Measurements from ENCODE around the gene TGFBI.
A peak's percentile ranks its signal among the peaks of the same experiment; 100 is the strongest.

TGFBI gene

DNA sequence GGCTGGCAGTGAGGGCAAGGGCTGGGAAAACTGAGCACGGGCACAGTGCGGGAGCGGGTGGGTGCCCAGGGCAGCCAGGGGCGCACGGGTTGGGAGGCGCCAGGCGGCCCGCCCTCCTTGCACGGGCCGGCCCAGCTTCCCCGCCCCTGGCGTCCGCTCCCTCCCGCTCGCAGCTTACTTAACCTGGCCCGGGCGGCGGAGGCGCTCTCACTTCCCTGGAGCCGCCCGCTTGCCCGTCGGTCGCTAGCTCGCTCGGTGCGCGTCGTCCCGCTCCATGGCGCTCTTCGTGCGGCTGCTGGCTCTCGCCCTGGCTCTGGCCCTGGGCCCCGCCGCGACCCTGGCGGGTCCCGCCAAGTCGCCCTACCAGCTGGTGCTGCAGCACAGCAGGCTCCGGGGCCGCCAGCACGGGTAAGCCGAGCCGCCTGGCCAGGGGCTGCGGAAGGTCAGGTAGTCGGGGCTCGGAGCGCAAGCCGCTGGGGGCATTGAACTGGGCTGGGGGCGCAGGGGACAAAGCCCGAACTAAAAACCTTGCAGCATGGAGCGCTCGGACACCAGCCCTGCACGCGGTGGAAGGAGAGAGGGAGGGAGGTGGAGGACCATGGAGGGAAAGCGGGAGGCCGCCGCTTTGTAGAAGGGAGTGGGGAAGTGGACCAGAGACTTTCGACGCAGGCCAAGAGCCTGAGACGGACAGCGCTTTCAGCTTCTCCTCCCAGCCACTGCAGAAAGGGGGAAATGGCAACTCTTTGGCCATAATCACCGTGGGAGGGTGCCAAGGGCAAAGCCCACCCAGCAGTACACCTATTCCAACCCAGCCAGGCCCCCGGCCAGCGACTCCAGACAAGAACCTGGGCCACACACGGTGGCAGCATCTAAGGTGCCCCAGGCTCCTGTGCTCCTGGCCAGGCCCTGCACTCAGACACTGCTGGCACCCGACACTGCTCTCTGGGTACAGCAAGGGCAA is at the start of gene TGFBI:
TSS of gene TGFBI (plus strand) at position 207 of the 961 bp plus-strand sequence. CDS start at position 275, 68 bp downstream.
- peak; percentile 36 for DNase-seq (ENCODE audit: low spot score)

DNA sequence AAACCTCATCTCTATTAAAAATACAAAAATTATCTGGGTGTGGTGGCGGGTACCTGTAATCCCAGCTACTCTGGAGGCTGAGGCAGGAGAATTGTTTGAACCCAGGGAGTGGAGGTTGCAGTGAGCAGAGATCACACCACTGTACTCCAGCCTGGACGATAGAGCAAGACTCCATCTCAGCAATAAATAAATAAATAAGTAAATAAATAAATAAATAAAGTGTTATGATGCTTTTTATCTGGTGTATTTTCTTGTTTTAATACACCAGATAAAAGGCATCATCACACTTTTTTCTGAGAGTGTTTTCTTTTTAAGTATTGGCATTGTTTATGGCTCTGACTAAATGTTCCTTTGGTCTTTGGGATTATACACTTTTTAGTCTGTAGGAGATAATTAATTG is 49.8 kb upstream of the TGFBI start:
- DNase-seq (ENCODE audit: low spot score), result no peak

DNA sequence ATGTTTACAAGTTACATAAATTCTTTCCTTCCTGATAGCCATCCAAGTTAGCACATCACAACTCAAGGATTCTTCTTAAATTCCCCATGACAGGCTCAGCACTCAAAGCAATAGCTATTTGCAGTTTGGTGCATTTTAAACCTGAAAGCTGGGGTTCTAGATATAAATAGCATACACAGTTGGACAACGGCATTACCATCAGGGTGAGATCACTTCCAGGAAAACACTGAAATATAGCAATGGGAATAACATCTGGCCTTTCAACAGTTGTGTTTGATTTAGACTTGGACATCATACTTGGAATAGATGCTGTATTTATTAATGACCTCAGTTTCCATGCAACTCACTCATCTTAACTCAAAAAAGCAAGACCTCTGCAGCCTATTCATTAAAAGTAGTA is 49.3 kb upstream of the TGFBI start:
- no peak for DNase-seq (ENCODE audit: low spot score)

DNA sequence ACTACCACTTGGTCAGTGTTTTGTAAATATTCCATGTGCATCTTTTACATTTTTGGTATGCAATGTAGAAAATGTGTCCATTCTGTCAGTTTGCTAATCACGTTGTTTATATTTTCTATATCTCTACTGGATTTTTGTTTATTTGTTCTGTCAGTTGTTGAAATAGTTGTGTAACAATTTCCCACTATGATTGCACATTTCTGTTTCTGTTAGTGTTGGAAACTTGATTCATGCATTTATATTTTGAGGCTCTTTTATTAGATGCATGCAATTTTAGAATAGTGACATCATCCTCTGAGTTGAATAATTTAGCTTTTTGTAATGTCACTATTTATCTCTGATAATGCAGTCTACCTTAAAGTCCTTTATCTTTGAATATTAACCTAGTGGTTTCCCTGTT is 48.2 kb upstream of the TGFBI start:
- DNase-seq (ENCODE audit: low spot score), result no peak

DNA sequence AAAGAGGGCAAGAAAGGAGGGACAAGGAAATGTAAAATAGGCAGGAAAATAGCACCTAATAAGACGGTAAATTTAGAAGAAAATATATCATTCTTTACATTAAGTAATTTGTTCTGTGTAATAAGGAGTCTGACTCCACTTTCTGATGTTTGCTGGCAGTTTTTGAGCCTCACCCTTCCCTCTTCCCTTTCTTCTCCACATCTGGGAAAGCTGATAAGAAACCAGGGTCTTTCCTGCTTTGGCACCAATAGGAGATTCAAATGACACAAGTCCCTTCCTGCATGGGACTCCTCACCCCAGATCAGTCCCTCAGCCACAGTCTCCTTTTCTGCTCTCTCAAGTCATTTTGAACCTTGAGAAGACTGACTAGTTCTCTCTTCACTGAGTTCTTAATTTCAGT is 42.8 kb upstream of the TGFBI start:
- DNase-seq (ENCODE audit: low spot score), result no peak

DNA sequence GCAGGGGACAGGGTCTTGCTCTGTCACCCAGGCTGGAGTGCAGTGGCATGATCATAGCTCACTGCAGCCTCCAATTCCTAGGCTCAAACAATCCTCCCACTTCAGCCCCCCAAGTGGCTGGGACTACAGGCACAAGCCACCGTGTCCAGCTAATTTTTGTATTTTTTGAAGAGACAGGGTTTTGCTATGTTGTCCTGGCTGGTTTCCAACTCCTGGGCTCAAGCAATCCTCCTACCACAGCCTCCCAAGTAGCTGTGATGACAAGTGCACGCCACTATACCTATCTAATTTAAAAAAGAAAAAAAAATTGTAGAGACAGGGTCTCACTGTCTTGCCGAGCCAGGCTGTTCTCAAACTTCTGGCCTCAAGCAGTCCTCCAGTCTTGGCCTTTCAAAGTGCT is 42.4 kb upstream of the TGFBI start:
- no peak for DNase-seq (ENCODE audit: low spot score)

DNA sequence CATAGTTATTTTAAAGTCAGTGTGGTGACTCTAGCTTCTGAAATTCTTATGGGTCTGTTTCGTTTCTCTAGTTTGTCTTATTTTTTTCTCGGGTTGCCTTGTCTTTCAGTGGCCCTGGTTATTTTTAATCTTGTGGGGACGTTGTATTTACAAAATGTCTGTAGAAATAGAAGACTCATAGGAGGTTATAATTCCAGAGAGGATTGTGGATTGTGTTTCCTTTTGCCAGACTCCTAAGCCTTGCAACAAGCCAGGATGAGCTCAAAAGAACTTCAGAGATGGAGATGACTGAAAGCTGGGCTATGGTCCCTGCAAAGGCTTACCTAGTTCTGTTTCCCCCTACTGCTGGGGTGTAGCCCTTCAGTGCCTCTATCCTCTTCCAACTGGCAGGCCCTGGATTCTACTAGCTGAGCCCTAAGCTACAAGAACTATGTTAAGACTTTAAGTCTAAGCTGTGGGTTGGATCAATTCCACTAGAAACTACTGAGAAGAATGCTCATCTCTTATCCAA is 41.8 kb upstream of the TGFBI start:
- DNase-seq (ENCODE audit: low spot score), result no peak

DNA sequence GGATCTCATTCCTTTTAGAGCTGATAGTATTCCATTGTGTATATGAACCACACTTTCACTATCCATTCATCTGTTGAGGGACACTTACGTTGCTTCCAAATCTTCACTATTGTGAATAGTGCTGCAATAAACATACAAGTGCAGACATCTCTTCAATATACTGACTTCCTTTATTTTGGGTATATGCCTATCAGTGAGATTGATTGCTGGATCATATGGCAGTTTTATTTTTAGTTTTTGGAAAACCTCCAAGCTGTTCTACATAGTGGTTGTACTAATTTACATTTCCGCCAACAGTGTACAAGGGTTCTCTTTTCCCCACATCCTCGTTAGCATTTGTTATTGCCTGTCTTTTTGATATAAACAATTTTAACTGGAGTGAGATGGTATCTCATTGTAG is 40.2 kb upstream of the TGFBI start:
- no peak for DNase-seq (ENCODE audit: low spot score)

DNA sequence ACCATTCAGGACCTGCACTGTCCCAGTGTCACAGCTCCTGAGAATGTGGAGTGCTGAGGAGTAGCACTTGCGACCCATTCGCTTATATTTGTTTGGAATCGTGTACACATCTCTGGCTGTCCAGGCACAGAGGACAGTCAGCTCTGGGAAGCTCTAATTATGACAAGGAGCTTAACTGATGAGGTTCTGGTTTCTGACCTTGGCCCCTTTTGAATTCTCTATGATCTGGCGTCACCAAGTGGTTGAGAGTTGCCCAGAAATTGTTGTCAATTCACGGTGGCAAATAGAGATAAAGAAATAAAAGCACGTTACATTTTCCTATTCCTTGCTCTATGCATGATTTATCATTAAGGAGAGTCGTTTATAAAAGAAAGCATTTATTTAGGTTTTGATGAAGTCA is 39.1 kb upstream of the TGFBI start:
- DNase-seq (ENCODE audit: low spot score), result no peak

DNA sequence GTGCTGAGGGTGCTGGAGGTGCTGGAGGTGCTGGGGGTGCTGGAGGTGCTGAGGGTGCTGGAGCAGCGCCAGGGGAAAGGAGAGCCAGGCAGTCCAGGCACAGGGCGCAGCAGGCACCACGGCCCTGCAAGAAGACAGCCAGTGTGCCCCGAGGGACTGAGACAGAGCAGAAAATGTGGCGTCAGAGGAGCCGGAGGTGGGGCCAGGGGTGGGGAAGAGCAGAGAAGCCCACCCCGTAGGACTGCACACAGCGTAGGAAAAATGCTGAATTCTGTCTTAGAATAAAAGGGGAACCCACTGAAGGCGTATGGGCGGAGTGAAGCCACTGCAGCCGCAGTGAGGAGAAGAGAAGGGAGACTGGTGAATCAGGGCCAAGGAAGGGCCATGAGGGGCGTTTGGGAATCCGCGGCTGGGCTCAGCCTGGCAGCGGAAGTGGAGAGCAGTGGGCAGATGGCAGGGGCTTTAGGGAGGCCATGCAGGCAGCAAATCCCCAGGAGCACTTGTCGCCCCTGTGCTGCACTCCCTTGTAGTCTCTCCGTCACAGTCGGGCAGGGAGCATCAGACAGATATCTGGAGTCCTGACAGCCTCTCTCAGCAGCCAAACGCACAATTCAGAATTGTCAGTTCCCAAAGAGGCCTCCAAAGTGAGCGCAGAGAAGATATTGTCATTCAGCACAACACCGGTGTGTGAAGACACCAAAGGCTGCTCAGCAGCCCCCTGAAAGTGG is 38.1 kb upstream of the TGFBI start:
- DNase-seq (ENCODE audit: low spot score), result no peak

DNA sequence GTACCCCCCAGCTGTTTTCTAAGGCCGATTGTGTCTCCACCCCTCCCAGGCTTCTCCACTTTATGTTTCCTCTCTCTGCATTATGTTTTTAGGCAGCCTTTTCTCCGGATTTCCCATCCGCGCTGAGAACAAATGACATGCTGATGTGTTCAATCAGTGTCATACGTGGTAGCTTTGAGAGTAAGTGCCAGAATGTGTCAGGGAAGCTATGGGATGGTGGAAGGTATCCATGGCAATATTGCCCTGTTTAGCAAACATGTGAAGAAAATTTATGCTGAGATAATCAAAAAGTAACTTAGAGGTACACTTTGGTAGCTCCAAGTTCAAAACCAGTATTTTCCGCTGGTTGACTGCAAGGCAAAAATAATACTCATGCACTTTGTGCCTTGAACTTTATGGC is 37.4 kb upstream of the TGFBI start:
- no peak for DNase-seq (ENCODE audit: low spot score)

DNA sequence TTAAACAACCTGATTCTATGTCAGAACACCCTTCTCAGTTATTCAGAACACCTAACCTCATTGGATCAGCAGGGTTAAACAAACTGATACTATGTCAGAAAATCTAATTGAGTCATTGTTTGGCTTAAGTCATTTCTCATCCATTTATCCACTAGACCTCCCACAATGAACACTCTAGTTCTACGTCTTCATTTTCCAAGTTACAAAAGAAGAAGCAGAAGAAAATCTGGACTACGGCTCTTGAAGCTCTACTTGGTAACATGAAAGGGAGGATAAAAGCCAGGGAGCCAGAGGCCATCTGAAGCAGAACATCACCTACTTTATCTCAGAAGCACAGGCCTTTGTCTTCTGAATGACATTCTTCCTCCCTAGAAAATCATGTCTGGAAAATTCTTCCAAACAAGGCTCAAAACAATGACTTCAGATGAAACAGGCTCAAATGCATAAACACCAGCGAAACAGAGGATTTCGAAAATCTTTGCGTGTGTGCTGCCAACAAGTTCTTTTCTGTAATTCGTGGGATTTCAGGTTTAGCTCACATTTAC is 35.4 kb upstream of the TGFBI start:
- no peak for DNase-seq (ENCODE audit: low spot score)

DNA sequence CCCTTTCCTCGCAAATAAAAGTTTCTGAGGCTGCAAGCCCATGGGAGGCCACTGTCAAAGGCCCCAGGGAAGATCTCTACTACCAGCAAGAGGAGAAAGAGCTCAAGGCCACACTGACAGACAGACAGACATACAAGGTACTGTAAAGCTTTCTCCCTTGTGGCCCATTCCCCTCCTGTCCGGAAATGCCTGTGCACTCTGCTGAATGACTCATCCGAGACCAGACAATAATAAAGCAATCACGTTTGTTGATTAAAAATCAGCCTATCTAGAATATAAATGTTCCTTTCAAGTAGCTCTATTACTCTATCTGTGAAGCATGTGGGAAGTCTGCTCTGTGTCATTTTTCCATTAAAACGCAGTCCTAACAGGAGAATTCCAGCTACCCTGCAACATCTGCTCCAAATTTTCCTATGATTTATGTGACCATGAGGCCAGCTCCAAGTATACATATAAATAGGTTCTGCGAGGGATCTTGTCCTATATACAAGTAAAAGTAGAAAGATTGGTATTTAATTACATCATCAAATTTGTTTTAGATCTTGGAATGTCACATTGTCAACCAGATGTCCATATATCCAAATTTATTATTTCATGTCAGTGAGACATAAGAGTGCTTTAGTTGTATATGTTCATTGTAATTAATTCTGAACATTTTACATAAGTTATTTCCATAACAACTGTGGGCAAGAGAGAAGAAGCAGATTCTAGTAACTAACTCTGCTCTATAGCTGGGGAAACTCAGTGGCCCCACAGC is 34.7 kb upstream of the TGFBI start:
- DNase-seq (ENCODE audit: low spot score), result no peak

DNA sequence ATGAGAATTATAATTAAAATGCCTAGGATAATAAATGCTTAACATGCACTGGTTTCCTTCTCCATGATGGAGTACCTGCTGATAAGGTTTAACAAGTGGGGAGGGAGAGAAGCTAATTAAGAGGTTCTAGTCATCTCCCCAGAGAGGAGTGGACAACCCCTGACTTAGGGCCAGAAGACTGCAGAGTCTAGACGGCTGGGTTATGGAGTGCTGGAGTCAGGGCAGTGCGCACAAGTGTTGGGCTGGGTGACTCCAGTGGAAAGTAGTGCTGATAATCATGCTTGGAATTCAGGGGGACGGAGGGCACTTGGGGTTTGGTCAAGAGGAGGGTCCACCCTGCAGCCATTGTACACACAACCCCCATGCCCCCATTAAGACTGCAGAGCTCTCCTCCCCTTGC is 32.8 kb upstream of the TGFBI start:
- no peak for DNase-seq (ENCODE audit: low spot score)

DNA sequence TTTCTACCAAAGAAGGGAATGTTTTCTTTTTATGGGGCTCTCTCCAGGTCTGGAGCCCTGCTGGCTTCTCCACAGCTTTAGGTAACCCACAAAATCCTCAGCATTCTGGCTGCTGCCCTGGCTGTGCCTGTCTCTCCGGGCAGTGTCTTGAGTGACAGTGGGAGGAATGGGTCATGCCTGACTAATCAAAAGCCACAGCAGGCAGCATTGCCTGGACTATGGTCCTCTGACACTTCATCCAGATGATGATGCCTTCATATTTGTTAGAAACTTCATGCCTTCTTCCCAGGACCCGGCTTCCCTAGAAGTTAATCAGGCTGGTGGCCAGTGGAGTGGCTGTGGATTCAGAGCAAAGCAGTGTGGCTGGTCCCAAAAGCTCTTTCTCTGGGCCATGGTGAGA is 32.2 kb upstream of the TGFBI start:
- DNase-seq (ENCODE audit: low spot score), result no peak

DNA sequence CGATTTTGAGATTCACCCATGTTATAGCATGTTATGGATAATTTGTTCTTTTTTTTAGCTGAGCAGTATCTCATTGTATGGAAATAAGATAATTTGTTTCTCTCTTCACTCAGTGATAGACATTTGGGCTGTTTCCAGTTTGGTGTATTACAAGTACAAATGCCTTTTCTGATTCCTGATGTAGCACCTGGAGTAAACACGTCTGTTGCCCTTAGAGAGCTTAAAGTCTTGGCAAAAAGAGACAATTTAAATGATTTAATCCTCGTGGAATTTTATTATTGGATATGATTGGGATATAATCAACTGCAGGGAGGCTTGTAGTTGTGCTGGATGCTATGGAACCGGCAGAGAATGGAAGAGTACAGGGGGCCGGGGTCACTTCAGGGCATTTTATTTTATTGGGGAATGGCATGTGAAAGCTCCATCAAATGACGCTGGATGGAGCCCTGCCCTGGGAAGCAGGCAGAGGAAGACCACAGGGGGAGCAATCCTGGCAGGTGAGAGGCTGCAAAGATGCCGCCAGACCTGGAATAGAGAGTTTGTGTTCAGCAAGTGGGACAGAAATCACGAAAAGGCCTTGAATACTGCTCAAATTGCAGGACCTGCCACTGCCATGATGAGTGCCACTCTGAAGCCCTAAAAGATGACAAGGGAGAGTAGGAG is 31.0 kb upstream of the TGFBI start:
- DNase-seq (ENCODE audit: low spot score), result no peak

DNA sequence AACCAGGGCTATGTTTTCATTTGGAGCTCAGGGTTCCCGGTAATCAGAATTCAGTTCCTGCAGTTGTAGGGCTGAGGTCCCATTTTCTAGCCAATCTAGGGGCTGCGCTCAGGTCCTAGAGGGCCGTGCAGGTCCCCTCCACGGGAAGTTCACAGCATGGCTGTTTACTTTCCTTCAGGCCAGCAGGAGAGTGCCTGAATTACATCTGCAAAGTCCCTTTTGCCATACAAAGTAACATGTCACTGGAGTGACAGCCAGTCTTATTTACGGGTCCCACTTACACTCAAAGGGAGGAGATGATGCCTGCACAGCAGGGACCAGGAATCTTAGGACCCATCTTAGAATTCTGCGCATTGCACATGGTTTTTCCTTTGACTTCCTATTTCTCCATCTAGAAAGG is 29.9 kb upstream of the TGFBI start:
- DNase-seq (ENCODE audit: low spot score), result no peak

DNA sequence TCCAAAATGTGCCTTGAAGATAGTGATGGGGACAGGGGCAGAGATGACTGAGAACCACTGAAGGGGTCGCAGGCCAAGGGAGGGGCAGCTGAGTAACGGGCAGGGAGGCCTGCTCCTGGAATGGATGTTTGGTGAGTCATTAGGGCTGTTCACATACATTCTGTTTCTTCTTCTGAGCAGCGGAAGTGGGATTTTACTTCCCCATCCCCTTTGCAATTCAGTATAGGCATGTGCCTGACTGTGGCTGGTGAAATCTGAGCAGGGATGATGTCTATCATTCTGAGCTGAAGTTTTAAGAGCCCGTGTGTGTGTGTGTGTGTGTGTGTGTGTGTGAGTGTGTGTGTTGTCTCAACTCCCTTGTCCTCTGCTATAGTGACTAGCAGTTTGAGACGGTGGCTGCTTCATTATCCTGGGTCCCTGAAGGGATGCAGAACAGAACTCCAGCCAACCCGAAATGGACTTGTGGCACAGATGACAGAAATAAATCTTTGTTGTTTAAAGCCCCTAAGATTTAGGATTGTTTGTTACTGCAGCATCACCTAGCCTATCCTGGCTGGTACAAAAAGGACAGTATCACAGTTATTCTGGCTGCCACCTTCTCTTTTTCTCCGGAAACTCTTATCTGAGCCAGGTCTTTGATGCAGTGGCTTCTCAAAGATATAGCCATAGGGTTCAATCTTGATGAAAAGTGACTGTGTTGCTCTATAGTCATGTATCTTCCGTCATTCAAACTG is 29.2 kb upstream of the TGFBI start:
- DNase-seq (ENCODE audit: low spot score), result peak; percentile 47

DNA sequence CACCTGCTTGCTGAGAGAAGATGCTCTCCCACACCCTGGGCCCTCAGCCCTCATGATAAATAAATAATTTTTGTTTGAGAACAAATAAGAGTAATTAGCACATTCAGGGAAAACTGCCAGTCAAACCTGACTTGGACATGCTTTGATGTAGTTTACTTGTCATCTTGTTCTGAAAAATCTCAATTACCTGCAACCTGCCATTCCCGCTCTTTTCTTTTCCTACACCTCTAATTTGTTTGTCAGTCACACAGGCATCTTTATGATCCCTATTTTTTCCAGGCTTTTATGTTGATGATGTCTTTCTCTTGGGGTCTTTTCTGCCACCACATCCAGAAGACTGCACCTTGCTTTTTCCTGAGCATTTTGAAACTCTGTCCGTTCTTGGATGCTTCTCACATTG is 28.6 kb upstream of the TGFBI start:
- DNase-seq (ENCODE audit: low spot score), result no peak

DNA sequence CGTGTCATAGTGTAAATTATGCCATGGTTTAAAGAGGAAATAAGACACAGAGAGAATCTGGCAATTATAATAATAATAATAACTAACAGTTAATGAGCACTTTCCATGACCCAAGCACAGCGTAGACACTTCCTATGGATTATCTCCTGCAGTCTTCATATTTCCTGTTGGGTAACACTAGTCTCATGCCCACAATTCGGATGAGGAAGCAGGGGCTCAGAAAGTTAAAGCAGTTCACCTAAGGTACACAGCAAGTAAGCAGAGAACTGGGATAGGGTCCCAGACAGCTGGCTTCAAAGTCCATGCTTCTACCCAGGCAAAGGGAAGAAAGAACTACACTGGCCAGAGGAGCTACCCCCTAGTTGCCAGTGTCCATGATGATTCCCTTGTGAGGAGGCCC is 27.9 kb upstream of the TGFBI start:
- no peak for DNase-seq (ENCODE audit: low spot score)

DNA sequence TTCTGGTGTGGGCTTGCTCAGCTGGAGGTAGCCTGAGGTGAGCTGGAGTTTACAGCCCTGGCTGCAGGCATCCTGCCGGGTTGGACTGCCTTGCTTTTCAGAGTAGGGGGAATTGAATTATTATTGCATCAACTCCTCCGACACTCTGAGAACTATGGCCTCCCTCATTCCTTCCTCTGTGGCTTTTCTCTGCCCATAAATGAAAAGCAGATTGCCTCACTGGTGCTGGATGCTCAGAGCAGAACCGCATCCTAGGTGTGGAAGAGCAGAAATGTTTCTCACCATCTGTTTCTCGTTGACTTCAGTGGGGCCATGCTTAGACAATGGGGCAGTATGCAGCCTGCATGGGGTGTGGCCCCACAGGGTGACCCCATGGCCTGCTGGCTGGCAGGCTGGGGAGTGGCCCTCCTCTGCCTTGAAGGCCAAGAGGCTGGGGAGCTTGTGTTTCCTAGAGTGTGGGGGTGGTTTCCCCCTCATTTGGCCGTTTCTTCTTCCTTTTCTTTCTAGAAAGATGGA is 27.3 kb upstream of the TGFBI start:
- DNase-seq (ENCODE audit: low spot score), result no peak

Data from Ammon's horn (tissue), 1 donor.